PC-9 (cell line): Measurements from ENCODE around the gene ARHGAP5. TPM values are rescaled to one million over a fixed set of nuclear protein-coding genes. Genes with fewer than 3 reads are reported as not detected.

Experiments used
- Bru-seq: library from RNA; stranded (reverse); fragments of 400-500 nt; gene quantifications from one replicate; lab custom pipeline; 2021; lab: Mats Ljungman, UMichigan
- BruChase-seq, 2 experiments: library from RNA; stranded (reverse); fragments of 400-500 nt; gene quantifications; one replicate each; lab custom pipeline; 2021; lab: Mats Ljungman, UMichigan
- BruUV-seq: library from RNA; stranded (reverse); fragments of 400-500 nt; replicated peaks from 2 replicates; lab custom pipeline; 2021; lab: Mats Ljungman, UMichigan
- CTCF ChIA-PET: fragments of 300-600 bp; sonication (Branson Sonifier 250); formaldehyde crosslinking; loops from one replicate; lab custom pipeline; 2022; ENCODE audit warnings: antibody characterized with exemption; lab: Charles Lee
- POLR2A ChIA-PET: fragments of 300-600 bp; sonication (Branson Sonifier 250); formaldehyde crosslinking; loops from one replicate; lab custom pipeline; 2022; ENCODE audit warnings: antibody characterized with exemption; ENCODE audit not compliant: unreplicated experiment; lab: Charles Lee
- DNase-seq, 2 experiments: peaks; one replicate each; pipeline versions ENCODE4 v3.0.0 to v3.0.0-alpha.2; 2015 to 2022; ENCODE audit warnings: mixed read lengths in 1 of 2
- H2AFZ ChIP-seq: fragments of 200-600 bp; sonication (generic); 2 replicates; pipeline ENCODE4 v1.8.1; 2017; ENCODE audit warnings: antibody characterized with exemption
- H3F3A ChIP-seq: fragments of 200-600 bp; sonication (generic); 2 replicates; pipeline ENCODE4 v1.8.1; 2017; ENCODE audit warnings: antibody characterized with exemption, mild to moderate bottlenecking, low read depth; ENCODE audit not compliant: insufficient read depth
- H3K27ac ChIP-seq: fragments of 200-600 bp; sonication (generic); 2 replicates; pipeline ENCODE4 v1.6.1; 2016; ENCODE audit warnings: mixed run types
- H3K27me3 ChIP-seq: fragments of 200-600 bp; sonication (generic); 2 replicates; pipeline ENCODE4 v1.6.1; 2016; ENCODE audit warnings: low read depth, mixed run types; ENCODE audit not compliant: insufficient read depth
- H3K36me3 ChIP-seq: fragments of 200-600 bp; sonication (generic); 2 replicates; pipeline ENCODE4 v1.6.1; 2016; ENCODE audit warnings: low read depth, mixed run types
- H3K4me1 ChIP-seq: fragments of 200-600 bp; sonication (generic); replicated peaks from 2 replicates; pipeline ENCODE4 v1.6.1; 2016; ENCODE audit warnings: mixed run types; ENCODE audit not compliant: insufficient read depth
- H3K4me2 ChIP-seq: fragments of 200-600 bp; sonication (generic); 2 replicates; pipeline ENCODE4 v1.6.1; 2017; ENCODE audit warnings: mixed run types
- H3K4me3 ChIP-seq: fragments of 200-600 bp; sonication (generic); 2 replicates; pipeline ENCODE4 v1.6.1; 2016; ENCODE audit warnings: mixed run types
- H3K79me2 ChIP-seq: fragments of 200-600 bp; sonication (generic); 2 replicates; pipeline ENCODE4 v1.6.1; 2017; ENCODE audit warnings: low read depth, mixed run types
- H3K9me2 ChIP-seq: fragments of 200-600 bp; sonication (generic); 2 replicates; pipeline ENCODE4 v1.8.1; 2017; ENCODE audit warnings: mild to moderate bottlenecking; ENCODE audit not compliant: insufficient read depth
- H3K9me3 ChIP-seq: fragments of 200-600 bp; sonication (generic); 2 replicates; pipeline ENCODE4 v1.8.1; 2016; ENCODE audit warnings: low read depth; ENCODE audit not compliant: insufficient read depth
- H4K20me1 ChIP-seq: fragments of 200-600 bp; sonication (generic); 2 replicates; pipeline ENCODE4 v1.8.1; 2017; ENCODE audit not compliant: insufficient read depth
- CTCF ChIP-seq: fragments of 200-600 bp; sonication (generic); conservative IDR thresholded peaks from 2 replicates; pipeline ENCODE4 v1.6.1; 2017; ENCODE audit warnings: mixed run types, antibody characterized with exemption, mild to moderate bottlenecking, moderate library complexity
- EZH2 ChIP-seq: fragments of 200-600 bp; sonication (generic); IDR thresholded peaks from 2 replicates; pipeline ENCODE4 v1.8.0; 2017; ENCODE audit warnings: antibody characterized with exemption, low read depth
- intact Hi-C: fragments of 100-400 bp; cut with micrococcal nuclease; formaldehyde crosslinking; loops from one replicate; pipeline ENCODE4 v1.10.0; 2022; ENCODE audit not compliant: unreplicated experiment
- long read RNA-seq: library from polyadenylated mRNA; stranded (forward); transcript quantifications from one replicate; pipeline ENCODE4 v2.0.0, GENCODE V29; 2022
- total RNA-seq: library from RNA; stranded (reverse); gene quantifications from 2 replicates; pipeline ENCODE4 v1.2.3, GENCODE V29; 2021

Gene ARHGAP5
- 45.3 and 58.6 TPM in 2 replicates for total RNA-seq
- Bru-seq, nascent RNA: percentile 89 among the genes with signal in this experiment
- BruChase-seq, experiment 1, labeled RNA remaining after a 2-hour chase: percentile 94 among the genes with signal in this experiment
- percentile 91 among the genes with signal in this experiment for BruChase-seq, experiment 2, labeled RNA remaining after a 6-hour chase
- long read RNA-seq, full-length matches to known transcripts: 8 of 15 reads
- long read RNA-seq, partial matches to known transcripts: 4 of 15 reads
- long read RNA-seq, other reads (novel, unspliced or antisense): 3 of 15 reads

DNA sequence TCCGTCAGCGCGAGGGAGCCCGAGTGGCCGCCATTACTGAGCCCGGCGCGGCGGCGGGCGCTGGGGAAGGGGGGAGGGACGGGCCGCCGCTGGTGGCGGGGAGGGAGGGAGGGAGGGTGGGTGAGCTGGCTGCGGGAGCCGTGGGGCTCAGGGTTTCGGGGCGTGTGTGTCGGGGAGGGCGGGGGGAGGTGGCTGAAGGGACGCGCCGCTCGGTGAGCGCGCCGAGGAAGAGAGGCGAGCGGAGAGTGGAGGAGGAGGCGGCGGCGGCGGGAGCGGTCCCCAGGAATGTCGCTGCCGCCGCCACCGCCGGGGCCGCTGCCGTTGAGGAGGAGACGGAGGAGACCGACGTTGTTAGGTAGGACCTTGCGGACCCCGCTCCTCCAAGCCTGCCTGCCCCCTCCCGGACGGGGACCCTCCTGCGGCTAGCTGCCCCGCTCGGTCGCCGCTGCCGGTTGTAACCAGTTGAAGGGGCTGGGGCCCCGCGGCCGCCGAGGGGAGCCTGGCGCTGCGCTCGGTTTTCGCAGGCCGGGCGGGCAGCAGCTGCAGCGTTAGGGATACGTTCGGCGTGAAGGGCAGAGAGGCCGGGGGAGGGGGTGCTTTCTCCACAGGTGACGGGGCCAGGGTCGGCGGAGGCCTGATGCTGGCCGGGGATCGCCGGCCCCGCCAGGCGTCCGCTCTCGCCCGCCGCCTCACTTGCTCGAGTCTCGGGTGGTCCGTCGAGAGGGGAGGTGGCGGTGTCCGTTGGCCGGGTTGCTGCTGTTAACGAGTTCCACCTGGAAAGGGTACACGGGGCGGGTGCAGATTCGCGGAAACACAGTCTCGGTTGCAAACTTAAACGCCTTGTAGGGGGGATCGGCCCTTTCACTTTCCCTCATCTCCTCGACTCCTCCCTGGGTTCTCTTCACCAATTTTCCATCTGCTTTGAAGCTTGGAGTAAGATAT lies at the start of gene ARHGAP5:
TSS of gene ARHGAP5 (plus strand) at position 224 of the 942 bp plus-strand sequence. CDS start 13,366 bp downstream, outside the sequence.
- TF ChIP-seq CTCF: no peak
- no peak for TF ChIP-seq EZH2
- H3K27ac ChIP-seq: peak within 1 kb of the TSS; percentile 98
- H3K9me2 ChIP-seq: no peaks in the 10 kb centered on the region
- peaks cover 13% of the 10 kb centered on the region for H3F3A ChIP-seq
- no TSS peak for BruUV-seq
- H3K4me1 ChIP-seq: peaks cover 26% of the 10 kb centered on the region
- H4K20me1 ChIP-seq: peaks cover 4% of the 10 kb centered on the region
- H3K36me3 ChIP-seq: no peaks in the 10 kb centered on the region
- H3K27me3 ChIP-seq: no peaks in the 10 kb centered on the region
- H2AFZ ChIP-seq: peak within 1 kb of the TSS; percentile 98
- DNase-seq: peak in 1 of 2 experiments; percentile 6
- CTCF ChIA-PET: no interaction called here
- POLR2A ChIA-PET: interaction anchor here (0.5 to 0.7 kb wide), 4 partner anchors 44 to 657 kb away, joined by 3 to 7 read pairs (median 4); partner anchors contain the start of gene HEATR5A
- H3K4me3 ChIP-seq: peak within 1 kb of the TSS; percentile 78
- peak within 1 kb of the TSS; percentile 98 for H3K4me2 ChIP-seq
- H3K9me3 ChIP-seq: no peaks in the 10 kb centered on the region
- intact Hi-C loops: loop anchor here (2.0 to 10.0 kb wide), 7 partner anchors 55 to 621 kb away; partner anchors contain the start of gene DTD2
- peaks cover 69% of the 10 kb centered on the region for H3K79me2 ChIP-seq

GRCh38 chr14:32028599-32028998 lies 48.5 kb upstream of the ARHGAP5 start:
- no peaks in the 10 kb centered on the region for H4K20me1 ChIP-seq
- no peaks in the 10 kb centered on the region for H3K9me2 ChIP-seq
- POLR2A ChIA-PET: interaction anchor here (0.5 to 0.6 kb wide), 2 partner anchors 18 to 90 kb away, joined by 3 read pairs; no protein-coding TSS in a partner anchor
- H3K4me1 ChIP-seq: peaks cover 21% of the 10 kb centered on the region; the same call in 1 of the 2 replicates
- peak; percentile 11 to 54 for DNase-seq
- no peaks in the 10 kb centered on the region for H3K36me3 ChIP-seq
- no peak overlapping the region for H3K4me3 ChIP-seq
- no peaks in the 10 kb centered on the region for H3K27me3 ChIP-seq
- no peaks in the 10 kb centered on the region for H3K9me3 ChIP-seq
- intact Hi-C loops: no loop called here
- TF ChIP-seq EZH2 (no peak), CTCF (no peak)
- H2AFZ ChIP-seq: no peak overlapping the region
- BruUV-seq: no TSS peak
- H3K79me2 ChIP-seq: no peaks in the 10 kb centered on the region
- 0 out of 2 replicates have a peak overlapping the region, but pooled peaks have one; percentile 1 for H3K4me2 ChIP-seq
- peak overlapping the region; percentile 51 for H3K27ac ChIP-seq
- CTCF ChIA-PET: no interaction called here
- H3F3A ChIP-seq: peaks cover 9% of the 10 kb centered on the region; the same call in 1 of the 2 replicates

GRCh38 chr14:32033543-32033942 lies 43.6 kb upstream of the ARHGAP5 start:
- intact Hi-C loops: no loop called here
- ChIA-PET CTCF (no interaction called here), POLR2A (interaction anchor here (0.6 kb wide), 2 partner anchors 43 to 177 kb away, joined by 3 to 4 read pairs; partner anchors contain the start of gene ARHGAP5)
- H3K4me3 ChIP-seq: no peak overlapping the region
- TF ChIP-seq CTCF (no peak), EZH2 (no peak)
- no peak overlapping the region for H2AFZ ChIP-seq
- no TSS peak for BruUV-seq
- no peaks in the 10 kb centered on the region for H3K79me2 ChIP-seq
- no peaks in the 10 kb centered on the region for H4K20me1 ChIP-seq
- H3K4me1 ChIP-seq: 0 out of 2 replicates have a peak, but pooled peaks cover 1% of the 10 kb centered on the region
- H3K9me2 ChIP-seq: no peaks in the 10 kb centered on the region
- DNase-seq: no peak
- H3K36me3 ChIP-seq: no peaks in the 10 kb centered on the region
- no peaks in the 10 kb centered on the region for H3K27me3 ChIP-seq
- H3K4me2 ChIP-seq: no peak overlapping the region
- H3K9me3 ChIP-seq: no peaks in the 10 kb centered on the region
- no peaks in the 10 kb centered on the region for H3F3A ChIP-seq
- H3K27ac ChIP-seq: no peak overlapping the region
